Natural killer cell treated with Interleukin-12 subunit alpha and Interleukin-12 subunit beta and Interleukin-15 and Interleukin-18, amount 100 ng/mL, for 72 hours (primary cell): ENCODE measurements around the gene ARHGAP26. TPM values are rescaled to one million over a fixed set of nuclear protein-coding genes. Genes with fewer than 3 reads are reported as not detected.

Experiments
- ATAC-seq, 2 donors: fragments of 150-1000 bp; cut with Tn5 transposase in 1 of 2; sonication (Bioruptor Pico), chemical (Tn5 transposase) in 1 of 2; 2 replicates each; pipeline ENCODE4 v1.10.0; 2021
- DNase-seq: peaks from one replicate; pipeline ENCODE4 v3.0.0; 2022; ENCODE audit warnings: low spot score
- H3K27ac Mint-ChIP-seq, 2 donors: 1 replicate in 1 of 2; 2 replicates in 1 of 2; pipeline ENCODE4 v1.8.0; 2022; ENCODE audit warnings: mixed read lengths in 2 of 2, mild to moderate bottlenecking in 1 of 2, moderate library complexity in 1 of 2
- H3K27me3 Mint-ChIP-seq, 2 donors: 1 replicate in 1 of 2; 2 replicates in 1 of 2; pipeline ENCODE4 v1.8.0; 2022; ENCODE audit warnings: mixed read lengths in 2 of 2
- H3K36me3 Mint-ChIP-seq: one replicate; pipeline ENCODE4 v1.8.0; 2022; ENCODE audit warnings: mixed read lengths
- H3K4me1 Mint-ChIP-seq, 2 donors: 1 replicate in 1 of 2; 2 replicates in 1 of 2; pipeline ENCODE4 v1.8.0; 2022; ENCODE audit warnings: low read depth in 2 of 2, mixed read lengths in 2 of 2, mild to moderate bottlenecking in 1 of 2
- H3K4me3 Mint-ChIP-seq: one replicate; pipeline ENCODE4 v1.8.0; 2022; ENCODE audit warnings: mixed read lengths
- H3K9me3 Mint-ChIP-seq: 2 replicates; pipeline ENCODE4 v1.8.0; 2022; ENCODE audit warnings: mixed read lengths
- total RNA-seq, 2 donors: library from RNA; stranded (reverse); gene quantifications; one replicate each; pipeline ENCODE4 v1.2.3, GENCODE V29; 2022

ARHGAP26 gene
- total RNA-seq, 2 donors from 2014 or later = 109 to 110 TPM

- Mint-ChIP-seq H3K9me3 (no peaks in the 10 kb centered on the region), H3K27ac (peak overlapping the region in 1 of 2 donors; percentile 18), H3K4me1 (peaks cover 59 to 61% of the 10 kb centered on the region in 2 donors), H3K36me3 (no peaks in the 10 kb centered on the region), H3K27me3 (no peaks in the 10 kb centered on the region), H3K4me3 (no peak overlapping the region)
- no peak for ATAC-seq
- DNase-seq = no peak
Observed at GRCh38 chr5:142869886-142870285, 99.7 kb downstream of the ARHGAP26 start.

- Mint-ChIP-seq H3K4me3 (no peak overlapping the region), H3K27me3 (no peaks in the 10 kb centered on the region), H3K4me1 (peaks cover 55 to 57% of the 10 kb centered on the region in 2 donors), H3K36me3 (no peaks in the 10 kb centered on the region), H3K27ac (peak overlapping the region in 1 of 2 donors; percentile 18), H3K9me3 (no peaks in the 10 kb centered on the region)
- DNase-seq = no peak
- no peak for ATAC-seq
Observed at GRCh38 chr5:142870532-142871362, 100.6 kb downstream of the ARHGAP26 start.

- Mint-ChIP-seq H3K9me3 (no peaks in the 10 kb centered on the region), H3K4me1 (peaks cover 49 to 51% of the 10 kb centered on the region in 2 donors), H3K27ac (no peak overlapping the region), H3K4me3 (no peak overlapping the region), H3K36me3 (no peaks in the 10 kb centered on the region), H3K27me3 (no peaks in the 10 kb centered on the region)
- no peak for ATAC-seq
- no peak for DNase-seq
Observed at GRCh38 chr5:142871363-142872193, 101.4 kb downstream of the ARHGAP26 start.

- Mint-ChIP-seq H3K4me3 (no peak overlapping the region), H3K36me3 (no peaks in the 10 kb centered on the region), H3K4me1 (peaks cover 43 to 44% of the 10 kb centered on the region in 2 donors), H3K9me3 (no peaks in the 10 kb centered on the region), H3K27me3 (no peaks in the 10 kb centered on the region), H3K27ac (no peak overlapping the region)
- DNase-seq = no peak
- ATAC-seq = no peak
Observed at GRCh38 chr5:142872217-142872616, 102.0 kb downstream of the ARHGAP26 start.

GRCh38 chr5:142872795-142873194 is 102.6 kb downstream of the ARHGAP26 start:
- no peaks in the 10 kb centered on the region for H3K9me3 Mint-ChIP-seq
- H3K27ac Mint-ChIP-seq = no peak overlapping the region
- ATAC-seq = peak in 1 of 2 donors; percentile 28
- no peak for DNase-seq
- no peak overlapping the region for H3K4me3 Mint-ChIP-seq
- no peaks in the 10 kb centered on the region for H3K27me3 Mint-ChIP-seq
- H3K4me1 Mint-ChIP-seq = peaks cover 37 to 38% of the 10 kb centered on the region in 2 donors
- H3K36me3 Mint-ChIP-seq = no peaks in the 10 kb centered on the region

GRCh38 chr5:142873831-142874230 is 103.7 kb downstream of the ARHGAP26 start:
- Mint-ChIP-seq H3K36me3 (no peaks in the 10 kb centered on the region), H3K4me1 (peaks cover 30 to 33% of the 10 kb centered on the region in 2 donors), H3K27ac (no peak overlapping the region), H3K27me3 (no peaks in the 10 kb centered on the region), H3K9me3 (no peaks in the 10 kb centered on the region), H3K4me3 (no peak overlapping the region)
- DNase-seq (no peak), ATAC-seq (no peak)

- Mint-ChIP-seq H3K36me3 (no peaks in the 10 kb centered on the region), H3K27me3 (no peaks in the 10 kb centered on the region), H3K9me3 (no peaks in the 10 kb centered on the region), H3K4me3 (no peak overlapping the region), H3K27ac (no peak overlapping the region), H3K4me1 (peaks cover 29 to 32% of the 10 kb centered on the region in 2 donors)
- DNase-seq (no peak), ATAC-seq (no peak)
Observed at GRCh38 chr5:142874540-142874939, 104.4 kb downstream of the ARHGAP26 start.

GRCh38 chr5:142875936-142876335 is 105.8 kb downstream of the ARHGAP26 start:
- no peaks in the 10 kb centered on the region for H3K9me3 Mint-ChIP-seq
- H3K27me3 Mint-ChIP-seq = no peaks in the 10 kb centered on the region
- H3K4me1 Mint-ChIP-seq = peaks cover 22 to 28% of the 10 kb centered on the region in 2 donors
- DNase-seq (no peak), ATAC-seq (no peak)
- no peak overlapping the region for H3K27ac Mint-ChIP-seq
- H3K36me3 Mint-ChIP-seq = no peaks in the 10 kb centered on the region
- H3K4me3 Mint-ChIP-seq = no peak overlapping the region

- Mint-ChIP-seq H3K9me3 (no peaks in the 10 kb centered on the region), H3K27me3 (no peaks in the 10 kb centered on the region), H3K4me3 (no peak overlapping the region), H3K27ac (no peak overlapping the region), H3K4me1 (peaks cover 18 to 20% of the 10 kb centered on the region in 2 donors), H3K36me3 (no peaks in the 10 kb centered on the region)
- ATAC-seq (no peak), DNase-seq (no peak)
Observed at GRCh38 chr5:142876817-142877216, 106.6 kb downstream of the ARHGAP26 start.

GRCh38 chr5:142878111-142878510 is 107.9 kb downstream of the ARHGAP26 start:
- Mint-ChIP-seq H3K4me1 (peaks cover 8 to 11% of the 10 kb centered on the region in 2 donors), H3K27ac (no peak overlapping the region)

GRCh38 chr5:142878638-142879037 is 108.5 kb downstream of the ARHGAP26 start:
- no peaks in the 10 kb centered on the region for H3K9me3 Mint-ChIP-seq
- no peak overlapping the region for H3K4me3 Mint-ChIP-seq
- no peaks in the 10 kb centered on the region for H3K27me3 Mint-ChIP-seq
- H3K4me1 Mint-ChIP-seq = peaks cover 3 to 9% of the 10 kb centered on the region in 2 donors
- no peak overlapping the region for H3K27ac Mint-ChIP-seq
- DNase-seq (no peak), ATAC-seq (no peak)
- no peaks in the 10 kb centered on the region for H3K36me3 Mint-ChIP-seq

More at GRCh38 chr5:142878111-142878510, 107.9 kb downstream of the ARHGAP26 start:
- Mint-ChIP-seq H3K36me3 (no peaks in the 10 kb centered on the region), H3K27me3 (no peaks in the 10 kb centered on the region), H3K9me3 (no peaks in the 10 kb centered on the region), H3K4me3 (no peak overlapping the region)
- no peak for ATAC-seq
- no peak for DNase-seq

GRCh38 chr5:142881076-142881783 is 111.1 kb downstream of the ARHGAP26 start:
- ATAC-seq (peak; percentile 65 to 70), DNase-seq (no peak)
- H3K27me3 Mint-ChIP-seq = no peaks in the 10 kb centered on the region
- no peaks in the 10 kb centered on the region for H3K36me3 Mint-ChIP-seq
- H3K27ac Mint-ChIP-seq = peak overlapping the region in 1 of 2 donors; percentile 19
- H3K4me1 Mint-ChIP-seq = peaks cover 10 to 16% of the 10 kb centered on the region in 2 donors
- H3K4me3 Mint-ChIP-seq = no peak overlapping the region
- no peaks in the 10 kb centered on the region for H3K9me3 Mint-ChIP-seq

GRCh38 chr5:142881784-142882126 is 111.6 kb downstream of the ARHGAP26 start:
- Mint-ChIP-seq H3K36me3 (no peaks in the 10 kb centered on the region), H3K4me3 (no peak overlapping the region), H3K27me3 (no peaks in the 10 kb centered on the region), H3K27ac (peak overlapping the region in 1 of 2 donors; percentile 2), H3K4me1 (peaks cover 12 to 16% of the 10 kb centered on the region in 2 donors), H3K9me3 (no peaks in the 10 kb centered on the region)
- no peak for ATAC-seq
- no peak for DNase-seq
